ENCODE results near the gene FARS2. TPM values are rescaled to one million over a fixed set of nuclear protein-coding genes. Genes with fewer than 3 reads are reported as not detected.

Gene FARS2
- total and polyA plus RNA-seq, 7 donors: 8.1 to 21.0 (median 12.5) TPM

- H3K4me3 ChIP-seq: no peak overlapping the region
- no peak for DNase-seq
- H3K27me3 ChIP-seq: no peaks in the 10 kb centered on the region
- no peaks in the 10 kb centered on the region for H3K9me3 ChIP-seq
- H3K27ac ChIP-seq: no peak overlapping the region
- H3K36me3 ChIP-seq: no peaks in the 10 kb centered on the region
- TF ChIP-seq CTCF (IDR thresholded peaks at IDR 0.05) (no peak), POLR2A (IDR thresholded peaks at IDR 0.05) (no peak), POLR2AphosphoS5 (IDR thresholded peaks at IDR 0.05) (no peak), EP300 (IDR thresholded peaks at IDR 0.05) (no peak)
- H3K4me1 ChIP-seq: no peaks in the 10 kb centered on the region
- WGBS, 2 donors: 35 to 70% methylated on average over 6 of the region's 6 CpGs
- intact Hi-C loops (cut with DNase I): no loop called here
Measured at GRCh38 chr6:5818959-5819358, 557.6 kb downstream of the FARS2 start.

Other genes with a start within 250 kb of the FARS2 start
- gene PPP1R3G, start 176.2 kb upstream of the FARS2 start, total RNA-seq: 1 to 10 TPM; 1.8 to 3.0 (median 2.2) TPM
- gene PPP1R3G, start 176.2 kb upstream of the FARS2 start, polyA plus RNA-seq: under 1 TPM; under 0.01 to 0.63 (median 0.23) TPM
- 10 to 100 TPM; 18.3 to 29.3 (median 25.5) TPM for gene LYRM4, start 563 bp upstream of the FARS2 start, total RNA-seq
- gene LYRM4, start 563 bp upstream of the FARS2 start, polyA plus RNA-seq: 10 to 100 TPM; 11.3 to 22.2 (median 19.5) TPM